SK-N-SH (cell line): Measurements from ENCODE around the gene AHNAK2.

ENCODE experiments used
- CTCF ChIP-seq: fragments of 200-600 bp; sonication (generic); IDR thresholded peaks from 2 replicates; pipeline ENCODE4 v1.6.1; 2017; ENCODE audit warnings: antibody characterized with exemption, mild to moderate bottlenecking, moderate library complexity
- EP300 ChIP-seq, 2 experiments: IDR thresholded peaks; 2 replicates each; pipeline versions ENCODE4 v1.4.0 to v1.6.1; 2012; ENCODE audit warnings: borderline replicate concordance in 1 of 2, low read depth in 1 of 2, low read length in 1 of 2
- EZH2phosphoT487 ChIP-seq: fragments of 200-600 bp; sonication (generic); IDR thresholded peaks from 2 replicates; pipeline ENCODE4 v1.6.1; 2017; ENCODE audit warnings: low read depth, mixed run types, mild to moderate bottlenecking, antibody characterized with exemption, moderate library complexity, borderline replicate concordance
- IRF3 ChIP-seq: fragments of 150-350 bp; IDR thresholded peaks from 2 replicates; pipeline ENCODE4 v1.6.1; 2016; ENCODE audit warnings: mild to moderate bottlenecking, low read depth, low read length
- MAX ChIP-seq: IDR thresholded peaks from 2 replicates; pipeline ENCODE4 v1.4.0; 2012; ENCODE audit warnings: low read depth
- POLR2AphosphoS5 ChIP-seq: IDR thresholded peaks from 2 replicates; pipeline ENCODE4 v1.6.1; 2012; ENCODE audit warnings: low read depth, low read length
- RAD21 ChIP-seq: IDR thresholded peaks from 2 replicates; pipeline ENCODE4 v1.6.1; 2012; ENCODE audit warnings: mild to moderate bottlenecking, low read length
- RCOR1 ChIP-seq: fragments of 150-350 bp; IDR thresholded peaks from 2 replicates; pipeline ENCODE4 v1.6.1; 2017; ENCODE audit warnings: antibody characterized with exemption, low read length
- TCF12 ChIP-seq: IDR thresholded peaks from 2 replicates; pipeline ENCODE4 v1.4.0; 2012
- YY1 ChIP-seq: IDR thresholded peaks from 2 replicates; pipeline ENCODE4 v1.4.0; 2012; ENCODE audit warnings: low read depth, mild to moderate bottlenecking
- ZBTB33 ChIP-seq: IDR thresholded peaks from 2 replicates; pipeline ENCODE4 v1.4.0; 2012; ENCODE audit warnings: low read depth, borderline replicate concordance
- TF ChIP-seq, protein P1 (sequence below): fragments of 150-350 bp; IDR thresholded peaks from 2 replicates; pipeline ENCODE4 v1.6.1; 2017; ENCODE audit warnings: antibody characterized with exemption, low read length, low read depth, borderline replicate concordance

DNA sequence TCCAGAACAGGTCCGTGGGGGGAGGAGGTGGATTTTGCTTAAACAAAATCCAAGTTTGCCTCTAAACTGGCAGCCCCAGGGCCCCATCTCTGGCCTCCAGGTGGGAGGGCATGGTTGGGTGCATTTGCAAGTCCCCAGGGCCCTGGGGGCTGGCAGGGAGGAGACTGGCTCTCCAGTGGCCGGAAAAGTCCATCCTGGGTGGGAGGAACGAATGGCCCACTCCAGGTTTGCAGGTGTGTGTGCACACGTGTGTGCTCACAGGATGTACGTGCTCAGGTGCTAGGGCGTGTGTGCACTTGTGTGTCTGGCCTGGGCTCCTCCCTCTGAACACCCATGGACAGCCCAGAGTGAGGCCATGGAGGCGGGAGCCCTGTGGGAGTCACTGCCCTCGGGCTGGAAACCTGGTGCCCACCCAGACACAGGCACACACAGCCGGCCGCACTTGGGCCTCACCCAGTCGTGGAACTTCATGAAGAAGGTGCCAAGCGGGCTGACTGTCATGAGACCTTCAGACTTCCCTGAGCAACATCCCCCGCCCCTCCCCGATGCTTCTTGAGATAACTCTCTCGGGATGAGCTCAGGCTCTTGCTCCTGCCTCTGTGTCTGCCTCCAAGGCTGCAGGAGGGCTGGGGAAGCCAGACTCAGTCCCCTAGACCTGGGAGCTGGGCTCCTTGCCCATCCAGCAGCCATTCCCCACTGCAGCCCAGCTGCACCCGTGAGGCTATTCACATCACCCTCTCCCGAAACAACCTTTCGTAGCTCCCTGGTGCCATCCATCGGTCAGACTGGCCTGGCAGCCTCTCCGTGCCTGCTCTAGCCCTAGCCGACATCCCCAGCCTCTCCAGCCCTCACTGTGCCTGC, 9.4 kb downstream of the AHNAK2 start:
- TF ChIP-seq CTCF (peak; percentile 40), YY1 (no peak), EZH2phosphoT487 (no peak), POLR2AphosphoS5 (no peak), RAD21 (peak; percentile 31; the same call in 1 of the 2 replicates), TCF12 (no peak), ZBTB33 (no peak), MAX (no peak), EP300 (IDR thresholded peaks at IDR 0.05; ENCODE audit: borderline replicate concordance in 1 of 2, low read depth in 1 of 2, low read length in 1 of 2) (no peak), RCOR1 (no peak), IRF3 (no peak)
- TF ChIP-seq, protein P1, sequence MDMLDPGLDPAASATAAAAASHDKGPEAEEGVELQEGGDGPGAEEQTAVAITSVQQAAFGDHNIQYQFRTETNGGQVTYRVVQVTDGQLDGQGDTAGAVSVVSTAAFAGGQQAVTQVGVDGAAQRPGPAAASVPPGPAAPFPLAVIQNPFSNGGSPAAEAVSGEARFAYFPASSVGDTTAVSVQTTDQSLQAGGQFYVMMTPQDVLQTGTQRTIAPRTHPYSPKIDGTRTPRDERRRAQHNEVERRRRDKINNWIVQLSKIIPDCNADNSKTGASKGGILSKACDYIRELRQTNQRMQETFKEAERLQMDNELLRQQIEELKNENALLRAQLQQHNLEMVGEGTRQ: no peak
